T-cell (primary cell): ENCODE data around the gene PPP2R5C. TPM values are rescaled to one million over a fixed set of nuclear protein-coding genes. Genes with fewer than 3 reads are reported as not detected.

Experiments
- ATAC-seq, 4 experiments: fragments of 200-7000 bp in 3 of 4; fragments of 150-1000 bp in 1 of 4; cut with Tn5 transposase; replicated peaks in 1 of 4; 1 replicate in 3 of 4; 2 replicates in 1 of 4; pipeline ENCODE4 v1.10.0; 2021; ENCODE audit warnings: moderate library complexity in 3 of 4, mild to moderate bottlenecking in 2 of 4, moderate number of reproducible peaks in 1 of 4
- CTCF ChIA-PET, 2 donors: fragments of 300-600 bp; sonication (Branson Sonifier 250); formaldehyde crosslinking; loops; one replicate each; lab custom pipeline; 2022; ENCODE audit warnings: antibody characterized with exemption in 2 of 2; lab: Charles Lee
- POLR2A ChIA-PET, 2 donors: fragments of 300-600 bp; sonication (Branson Sonifier 250); formaldehyde crosslinking; loops; one replicate each; lab custom pipeline; 2022; ENCODE audit warnings: antibody characterized with exemption in 2 of 2; lab: Charles Lee
- DNase-seq, 35 experiments: peaks; one replicate each; pipeline versions ENCODE4 v3.0.0 to v3.0.0-alpha.2; 2013 to 2023
- H3K27ac ChIP-seq: one replicate; pipeline ENCODE4 v1.5.1; 2013; ENCODE audit warnings: low read length
- H3K27me3 ChIP-seq, 2 experiments: replicated peaks in 1 of 2; 1 replicate in 1 of 2; 2 replicates in 1 of 2; pipeline versions ENCODE4 v1.6.1 to v1.7.0; 2013; ENCODE audit warnings: low read length in 1 of 2, mixed read lengths in 1 of 2; ENCODE audit not compliant: control insufficient read depth in 2 of 2, insufficient read depth in 2 of 2; ENCODE audit errors: extremely low read depth in 1 of 2
- H3K36me3 ChIP-seq, 2 donors: 1 replicate in 1 of 2; 2 replicates in 1 of 2; pipeline versions ENCODE4 v1.6.1 to v1.7.0; 2013; ENCODE audit warnings: low read length in 1 of 2; ENCODE audit not compliant: control insufficient read depth in 2 of 2, insufficient read depth in 1 of 2; ENCODE audit errors: extremely low read depth in 1 of 2
- H3K4me1 ChIP-seq, 2 experiments: 1 replicate in 1 of 2; 2 replicates in 1 of 2; pipeline versions ENCODE4 v1.6.1 to v1.7.0; 2013; ENCODE audit warnings: low read length in 2 of 2, mixed read lengths in 1 of 2; ENCODE audit not compliant: insufficient read depth in 2 of 2, control insufficient read depth in 1 of 2; ENCODE audit errors: extremely low read depth in 1 of 2
- H3K4me3 ChIP-seq, 2 donors: 1 replicate in 1 of 2; 2 replicates in 1 of 2; pipeline versions ENCODE4 v1.5.1 to v1.7.0; 2013; ENCODE audit warnings: mild to moderate bottlenecking in 2 of 2, low read length in 1 of 2, moderate library complexity in 1 of 2; ENCODE audit not compliant: control insufficient read depth in 1 of 2; ENCODE audit errors: extremely low read depth in 1 of 2
- H3K9me3 ChIP-seq: 2 replicates; pipeline ENCODE4 v1.7.0; 2013
- H3K27ac Mint-ChIP-seq, 2 donors: one replicate each; pipeline ENCODE4 v1.8.0; 2020 to 2021; ENCODE audit warnings: mild to moderate bottlenecking in 2 of 2, mixed read lengths in 2 of 2
- H3K27me3 Mint-ChIP-seq, 2 donors: one replicate each; pipeline ENCODE4 v1.8.0; 2021 to 2022; ENCODE audit warnings: mixed read lengths in 2 of 2
- H3K36me3 Mint-ChIP-seq: one replicate; pipeline ENCODE4 v1.8.0; 2021; ENCODE audit warnings: mixed read lengths
- H3K4me1 Mint-ChIP-seq, 3 donors: one replicate each; pipeline ENCODE4 v1.8.0; 2020 to 2022; ENCODE audit warnings: mixed read lengths in 3 of 3, mild to moderate bottlenecking in 1 of 3
- H3K4me3 Mint-ChIP-seq, 3 donors: one replicate each; pipeline ENCODE4 v1.8.0; 2020 to 2022; ENCODE audit warnings: mild to moderate bottlenecking in 3 of 3, mixed read lengths in 3 of 3, moderate library complexity in 3 of 3
- H3K9me3 Mint-ChIP-seq, 3 donors: one replicate each; pipeline ENCODE4 v1.8.0; 2020 to 2022; ENCODE audit warnings: mixed read lengths in 3 of 3
- WGBS: methylation state at CpG from one replicate; pipeline ENCODE4 v1.1.5; 2013; ENCODE audit warnings: missing lambda C conversion rate; ENCODE audit not compliant: insufficient coverage; 5-methylcytosine and 5-hydroxymethylcytosine counted together
- total RNA-seq, 35 experiments: library from RNA in 6 of 35; stranded (reverse) in 6 of 35; fragments of 120-200 nt in 1 of 35; gene quantifications; one replicate each; pipeline versions ENCODE4 v1.2.1 to v1.2.4 and lab custom pipeline; 2013 to 2026

Gene PPP2R5C
- total RNA-seq, 5 donors from 2014 or later (not counting 1 experiment from before 2014, with no cell fraction given) = 435 to 627 (median 489) TPM

DNA sequence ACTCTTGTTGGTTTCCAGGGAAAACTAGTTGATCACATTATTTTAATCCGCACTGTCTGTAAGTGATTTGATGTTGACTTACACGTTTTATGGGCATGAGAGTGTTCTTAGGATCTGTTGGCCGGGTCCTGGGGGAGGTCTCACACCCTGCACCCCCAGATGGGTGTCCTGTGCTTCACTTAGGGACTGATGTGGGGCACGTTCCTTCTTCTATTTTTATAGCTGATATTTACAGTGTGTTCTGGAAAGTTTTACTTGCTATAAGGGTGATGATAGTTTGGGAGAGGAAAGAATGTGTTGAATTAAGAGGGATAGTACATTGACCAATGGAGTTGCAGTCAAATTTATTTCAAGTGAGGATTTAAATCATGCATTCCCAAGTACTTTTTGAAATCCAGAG is 106.3 kb downstream of the PPP2R5C start:
- Histone ChIP-seq H3K4me1 (peaks cover 0 to 28% of the 10 kb centered on the region in 2 experiments), H3K9me3 (no peaks in the 10 kb centered on the region), H3K27me3 (no peaks in the 10 kb centered on the region), H3K27ac (no peak overlapping the region), H3K4me3 (no peak overlapping the region), H3K36me3 (peaks cover 0 to 32% of the 10 kb centered on the region in 2 donors)
- peaks cover 40% of the 10 kb centered on the region for H3K36me3 Mint-ChIP-seq
- no peaks in the 10 kb centered on the region for H3K27me3 Mint-ChIP-seq
- DNase-seq (no peak), ATAC-seq (no peak)
- peak overlapping the region; percentile 17 to 55 for H3K27ac Mint-ChIP-seq
- POLR2A ChIA-PET = interaction anchor here (0.6 to 1.6 kb wide), 3 partner anchors 12 to 75 kb away, joined by 3 to 6 read pairs (median 3); no protein-coding TSS in a partner anchor
- no peaks in the 10 kb centered on the region for H3K9me3 Mint-ChIP-seq
- no peak overlapping the region for H3K4me3 Mint-ChIP-seq
- CTCF ChIA-PET = interaction anchor here in 1 of 2 donors (0.9 kb wide), 1 partner anchor 53 kb away, joined by 3 read pairs; no protein-coding TSS in a partner anchor
- peaks cover 65 to 75% (median 74%) of the 10 kb centered on the region in 3 donors for H3K4me1 Mint-ChIP-seq
- WGBS = 92% methylated on average over 2 of the region's 4 CpGs

DNA sequence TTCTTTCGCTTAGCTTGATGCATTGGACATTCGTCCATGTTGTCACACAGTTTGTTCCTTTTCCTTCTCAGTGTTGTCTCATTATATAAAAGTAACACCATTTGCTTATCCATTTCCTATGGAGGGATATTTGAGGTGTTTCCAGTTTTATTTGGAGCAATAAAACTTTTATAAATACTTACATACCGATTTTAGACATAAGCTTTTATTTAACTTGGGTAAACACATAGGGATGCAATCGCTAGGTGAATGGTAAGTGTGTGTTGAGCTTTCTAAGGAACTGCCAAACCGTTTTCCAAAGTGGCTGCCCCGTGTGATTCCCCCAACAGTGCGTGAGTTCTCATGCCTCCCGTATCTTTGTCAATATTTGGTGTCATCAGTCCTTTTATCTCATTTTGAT is 107.7 kb downstream of the PPP2R5C start:
- Mint-ChIP-seq H3K4me1 (peaks cover 75 to 84% (median 80%) of the 10 kb centered on the region in 3 donors), H3K36me3 (peaks cover 46% of the 10 kb centered on the region), H3K27me3 (no peaks in the 10 kb centered on the region), H3K9me3 (no peaks in the 10 kb centered on the region), H3K27ac (peak overlapping the region; percentile 24 to 36), H3K4me3 (no peak overlapping the region)
- H3K4me3 ChIP-seq = no peak overlapping the region
- POLR2A ChIA-PET = interaction anchor here in 1 of 2 donors (0.7 kb wide), 1 partner anchor 313 kb away, joined by 3 read pairs; no protein-coding TSS in a partner anchor
- H3K27ac ChIP-seq = no peak overlapping the region
- peaks cover 0 to 29% of the 10 kb centered on the region in 2 donors for H3K36me3 ChIP-seq
- no peak for ATAC-seq
- 93% methylated on average over 3 of the region's 8 CpGs for whole genome bisulfite sequencing
- no peaks in the 10 kb centered on the region for H3K27me3 ChIP-seq
- H3K9me3 ChIP-seq = no peaks in the 10 kb centered on the region
- DNase-seq = no peak
- CTCF ChIA-PET = interaction anchor here (0.6 to 1.1 kb wide), 2 partner anchors 8 to 268 kb away, joined by 4 read pairs; no protein-coding TSS in a partner anchor
- H3K4me1 ChIP-seq = peaks cover 0 to 33% of the 10 kb centered on the region in 2 experiments

DNA sequence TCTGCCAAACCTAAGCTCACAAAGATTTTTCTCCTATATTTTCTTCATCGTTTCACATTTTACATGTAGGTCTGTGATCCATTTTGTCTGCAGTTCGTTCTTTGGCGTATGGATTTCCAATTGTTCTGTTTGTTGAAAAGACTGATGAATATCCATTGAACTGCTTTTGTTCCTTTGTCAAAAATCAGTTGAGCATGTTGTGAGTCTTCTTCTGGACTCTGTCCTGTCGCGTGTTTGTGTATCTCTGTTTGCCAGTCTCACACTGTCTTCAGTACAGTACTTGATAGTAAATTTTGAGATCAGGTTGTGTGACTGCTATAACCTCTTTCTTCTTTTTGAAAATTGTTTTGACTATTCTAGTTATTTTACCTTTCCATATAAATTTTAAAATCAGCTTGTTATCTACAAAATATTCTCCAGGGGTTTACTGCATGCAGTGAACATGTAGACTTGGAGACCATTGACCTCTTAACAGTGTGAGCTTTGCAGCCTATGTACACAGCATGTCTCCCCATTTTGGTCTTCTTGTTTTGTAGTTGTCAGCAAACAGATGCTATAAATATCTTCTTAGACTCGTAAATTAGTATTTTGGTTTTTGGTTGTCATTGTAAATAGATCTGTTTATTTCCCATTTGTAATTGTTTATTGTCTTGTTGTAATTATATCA is 108.9 kb downstream of the PPP2R5C start:
- Mint-ChIP-seq H3K27ac (peak overlapping the region in 1 of 2 donors; percentile 5), H3K4me3 (no peak overlapping the region), H3K36me3 (peaks cover 34% of the 10 kb centered on the region), H3K4me1 (peaks cover 71 to 81% (median 78%) of the 10 kb centered on the region in 3 donors), H3K27me3 (no peaks in the 10 kb centered on the region), H3K9me3 (no peaks in the 10 kb centered on the region)
- no peaks in the 10 kb centered on the region for H3K9me3 ChIP-seq
- ATAC-seq = no peak
- peaks cover 0 to 17% of the 10 kb centered on the region in 2 donors for H3K36me3 ChIP-seq
- H3K27ac ChIP-seq = no peak overlapping the region
- POLR2A ChIA-PET = interaction anchor here (0.7 kb wide), 2 partner anchors 68 to 102 kb away, joined by 8 to 12 read pairs; no protein-coding TSS in a partner anchor
- WGBS = 100% methylated on average over 1 of the region's 6 CpGs
- DNase-seq = no peak
- H3K4me3 ChIP-seq = no peak overlapping the region
- no peaks in the 10 kb centered on the region for H3K27me3 ChIP-seq
- peaks cover 4 to 37% of the 10 kb centered on the region in 2 experiments for H3K4me1 ChIP-seq
- CTCF ChIA-PET = interaction anchor here in 1 of 2 donors (0.6 to 1.1 kb wide), 2 partner anchors 10 to 73 kb away, joined by 4 to 5 read pairs; no protein-coding TSS in a partner anchor

DNA sequence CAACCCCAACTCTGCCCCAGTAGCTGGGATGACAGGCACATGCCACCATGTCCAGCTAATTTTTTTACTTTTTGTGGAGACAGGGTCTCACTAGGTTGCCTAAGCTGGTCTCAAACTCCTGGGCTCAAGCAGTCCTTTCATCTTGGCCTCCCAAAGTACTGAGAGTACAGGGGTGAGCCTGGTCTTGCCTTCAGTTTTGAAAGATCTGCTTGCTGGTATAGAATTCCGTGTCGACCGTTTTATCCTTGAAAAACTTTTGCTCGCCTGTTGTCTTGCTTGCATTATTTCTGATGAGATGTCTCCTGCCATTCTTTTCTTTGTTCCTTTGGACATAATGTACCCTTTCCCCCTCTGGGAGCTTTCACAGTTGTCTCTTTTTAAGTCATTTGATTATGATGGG is 110.8 kb downstream of the PPP2R5C start:
- Histone ChIP-seq H3K36me3 (peaks cover 0 to 13% of the 10 kb centered on the region in 2 donors), H3K4me1 (peaks cover 14 to 41% of the 10 kb centered on the region in 2 experiments), H3K4me3 (no peak overlapping the region), H3K27ac (no peak overlapping the region), H3K27me3 (no peaks in the 10 kb centered on the region), H3K9me3 (no peaks in the 10 kb centered on the region)
- Mint-ChIP-seq H3K4me3 (no peak overlapping the region), H3K9me3 (no peaks in the 10 kb centered on the region), H3K27ac (peak overlapping the region; percentile 59 to 70), H3K36me3 (peaks cover 32% of the 10 kb centered on the region), H3K4me1 (peaks cover 86 to 89% (median 88%) of the 10 kb centered on the region in 3 donors), H3K27me3 (no peaks in the 10 kb centered on the region)
- POLR2A ChIA-PET = interaction anchor here in 1 of 2 donors (0.5 kb wide), 1 partner anchor 63 kb away, joined by 9 read pairs; no protein-coding TSS in a partner anchor
- WGBS = no CpG with 5 or more reads among the region's 4 CpGs
- CTCF ChIA-PET = no interaction called here
- DNase-seq (no peak), ATAC-seq (no peak)

DNA sequence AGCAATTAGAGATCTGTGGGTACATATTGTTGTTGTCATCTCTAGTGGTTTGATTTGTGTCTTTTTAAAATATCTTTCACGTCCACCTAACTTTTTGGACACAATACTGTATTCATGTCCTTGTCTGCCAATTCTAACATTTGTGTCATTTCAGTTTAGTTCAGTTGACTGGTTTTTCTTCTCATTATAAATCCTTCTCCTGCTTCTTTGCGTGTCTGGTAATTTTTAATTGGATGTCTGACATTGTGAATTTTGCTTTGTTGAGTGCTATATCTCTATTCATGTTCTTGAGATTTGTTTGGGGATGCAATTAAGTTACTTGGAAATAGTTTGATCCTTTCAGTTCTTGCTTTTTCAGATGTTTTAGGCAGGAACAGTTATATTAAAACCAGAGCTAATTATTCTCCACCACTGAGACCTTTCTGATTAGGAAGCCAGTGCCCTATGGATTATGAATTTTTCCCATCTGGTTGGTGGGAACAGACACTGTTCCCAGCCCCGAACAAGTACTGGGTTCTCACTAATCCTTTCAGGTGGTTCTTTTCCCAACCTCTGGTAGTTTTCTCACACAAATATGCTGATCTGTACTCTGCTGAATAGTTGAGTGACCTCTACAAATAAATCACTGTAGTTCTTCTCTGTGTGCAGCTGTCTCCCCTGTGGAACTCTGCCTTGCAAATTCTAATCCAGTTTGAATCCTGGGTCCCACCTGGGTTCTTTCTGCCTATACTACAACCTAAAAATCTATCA is 111.7 kb downstream of the PPP2R5C start:
- POLR2A ChIA-PET = interaction anchor here in 1 of 2 donors (0.8 kb wide), 1 partner anchor 133 kb away, joined by 5 read pairs; no protein-coding TSS in a partner anchor
- peaks cover 37% of the 10 kb centered on the region for H3K36me3 Mint-ChIP-seq
- no peak for DNase-seq
- no peaks in the 10 kb centered on the region for H3K9me3 Mint-ChIP-seq
- H3K4me3 Mint-ChIP-seq = no peak overlapping the region
- H3K4me1 Mint-ChIP-seq = peaks cover 90 to 93% (median 91%) of the 10 kb centered on the region in 3 donors
- no peaks in the 10 kb centered on the region for H3K27me3 ChIP-seq
- peaks cover 14 to 48% of the 10 kb centered on the region in 2 experiments for H3K4me1 ChIP-seq
- no peak for ATAC-seq
- H3K4me3 ChIP-seq = no peak overlapping the region
- H3K27ac Mint-ChIP-seq = peak overlapping the region; percentile 59 to 70
- peak overlapping the region; percentile 2 for H3K27ac ChIP-seq
- no peaks in the 10 kb centered on the region for H3K27me3 Mint-ChIP-seq
- H3K9me3 ChIP-seq = no peaks in the 10 kb centered on the region
- WGBS = 100% methylated on average over 1 of the region's 3 CpGs
- CTCF ChIA-PET = no interaction called here
- peaks cover 0 to 18% of the 10 kb centered on the region in 2 donors for H3K36me3 ChIP-seq

DNA sequence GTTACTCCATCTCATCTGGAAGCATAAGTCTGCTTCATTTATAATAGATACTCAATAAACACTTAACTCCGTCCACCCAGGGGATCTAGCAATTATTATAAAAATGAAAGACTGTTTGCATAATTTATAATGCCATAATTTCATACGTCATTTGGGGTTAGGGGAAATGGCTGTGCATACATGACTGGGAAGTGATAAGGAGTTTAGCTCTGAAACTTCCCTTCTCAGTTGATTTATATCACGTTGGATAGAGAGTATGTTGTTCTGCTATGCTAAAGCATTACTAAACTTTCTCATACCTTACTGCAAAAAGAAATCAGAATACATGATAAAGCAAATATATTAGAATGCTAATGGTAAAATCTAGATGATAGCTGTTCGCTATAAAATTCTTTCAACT is 112.5 kb downstream of the PPP2R5C start:
- no peak overlapping the region for H3K4me3 Mint-ChIP-seq
- no CpG with 5 or more reads among the region's 4 CpGs for WGBS
- Histone ChIP-seq H3K27ac (peak overlapping the region; percentile 2), H3K36me3 (peaks cover 0 to 21% of the 10 kb centered on the region in 2 donors), H3K4me3 (no peak overlapping the region), H3K4me1 (peaks cover 14 to 53% of the 10 kb centered on the region in 2 experiments), H3K27me3 (no peaks in the 10 kb centered on the region), H3K9me3 (no peaks in the 10 kb centered on the region)
- peaks cover 34% of the 10 kb centered on the region for H3K36me3 Mint-ChIP-seq
- DNase-seq (no peak), ATAC-seq (no peak)
- H3K4me1 Mint-ChIP-seq = peaks cover 86 to 94% (median 94%) of the 10 kb centered on the region in 3 donors
- POLR2A ChIA-PET = interaction anchor here (0.7 to 0.8 kb wide), 2 partner anchors 58 to 132 kb away, joined by 3 to 5 read pairs; no protein-coding TSS in a partner anchor
- CTCF ChIA-PET = no interaction called here
- no peaks in the 10 kb centered on the region for H3K9me3 Mint-ChIP-seq
- H3K27ac Mint-ChIP-seq = peak overlapping the region in 1 of 2 donors; percentile 53
- no peaks in the 10 kb centered on the region for H3K27me3 Mint-ChIP-seq
